ENCODE measurements around the gene VWA2. TPM values are rescaled to one million over a fixed set of nuclear protein-coding genes. Genes with fewer than 3 reads are reported as not detected.

VWA2 gene
- total RNA-seq, 1 experiment from 2014 or later, result not detected

DNA sequence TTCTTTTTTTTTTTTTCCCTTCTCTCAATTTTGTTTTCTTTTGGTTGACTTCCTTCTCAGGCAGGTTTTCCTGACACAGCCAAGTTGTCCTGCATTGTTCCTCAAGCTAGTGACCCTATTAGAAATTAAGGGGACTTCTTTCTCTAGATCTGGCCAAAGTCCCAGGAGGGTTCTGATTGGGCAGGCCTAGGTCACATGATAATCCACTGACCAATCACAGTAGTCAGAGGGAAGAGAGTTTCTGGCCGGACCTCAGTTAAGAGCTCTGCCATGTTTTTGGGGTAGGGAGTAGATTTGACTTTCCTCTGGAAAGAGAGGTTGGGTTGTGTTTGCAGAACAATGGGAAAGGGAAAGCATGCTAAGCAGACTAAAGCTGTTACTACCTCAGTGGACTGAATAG lies 16.2 kb downstream of the VWA2 start:
- CTCF ChIA-PET, result interaction anchor here (0.7 to 1.2 kb wide), 2 partner anchors 75 to 77 kb away, joined by 3 to 4 read pairs; no protein-coding TSS in a partner anchor
- no peak overlapping the region for H3K4me3 Mint-ChIP-seq (ENCODE audit: unreplicated experiment)
- no peak for DNase-seq (ENCODE audit: unreplicated experiment)
- no peak overlapping the region for H3K27ac Mint-ChIP-seq (ENCODE audit: low read depth, unreplicated experiment)
- no peaks in the 10 kb centered on the region for H3K36me3 Mint-ChIP-seq (ENCODE audit: insufficient read depth, unreplicated experiment)
- H3K27me3 Mint-ChIP-seq (ENCODE audit: insufficient read depth, unreplicated experiment), result no peaks in the 10 kb centered on the region
- no peaks in the 10 kb centered on the region for H3K9me3 Mint-ChIP-seq (ENCODE audit: unreplicated experiment)
- peaks cover 4% of the 10 kb centered on the region for H3K4me1 Mint-ChIP-seq (ENCODE audit: insufficient read depth, unreplicated experiment)
- TF ChIP-seq, protein P1, sequence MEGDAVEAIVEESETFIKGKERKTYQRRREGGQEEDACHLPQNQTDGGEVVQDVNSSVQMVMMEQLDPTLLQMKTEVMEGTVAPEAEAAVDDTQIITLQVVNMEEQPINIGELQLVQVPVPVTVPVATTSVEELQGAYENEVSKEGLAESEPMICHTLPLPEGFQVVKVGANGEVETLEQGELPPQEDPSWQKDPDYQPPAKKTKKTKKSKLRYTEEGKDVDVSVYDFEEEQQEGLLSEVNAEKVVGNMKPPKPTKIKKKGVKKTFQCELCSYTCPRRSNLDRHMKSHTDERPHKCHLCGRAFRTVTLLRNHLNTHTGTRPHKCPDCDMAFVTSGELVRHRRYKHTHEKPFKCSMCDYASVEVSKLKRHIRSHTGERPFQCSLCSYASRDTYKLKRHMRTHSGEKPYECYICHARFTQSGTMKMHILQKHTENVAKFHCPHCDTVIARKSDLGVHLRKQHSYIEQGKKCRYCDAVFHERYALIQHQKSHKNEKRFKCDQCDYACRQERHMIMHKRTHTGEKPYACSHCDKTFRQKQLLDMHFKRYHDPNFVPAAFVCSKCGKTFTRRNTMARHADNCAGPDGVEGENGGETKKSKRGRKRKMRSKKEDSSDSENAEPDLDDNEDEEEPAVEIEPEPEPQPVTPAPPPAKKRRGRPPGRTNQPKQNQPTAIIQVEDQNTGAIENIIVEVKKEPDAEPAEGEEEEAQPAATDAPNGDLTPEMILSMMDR (IDR thresholded peaks at IDR 0.05; ENCODE audit: unreplicated experiment), result no peak
- BruUV-seq (replicated peaks), result no TSS peak
- POLR2A ChIA-PET, result no interaction called here
- intact Hi-C loops (cut with micrococcal nuclease), result no loop called here

DNA sequence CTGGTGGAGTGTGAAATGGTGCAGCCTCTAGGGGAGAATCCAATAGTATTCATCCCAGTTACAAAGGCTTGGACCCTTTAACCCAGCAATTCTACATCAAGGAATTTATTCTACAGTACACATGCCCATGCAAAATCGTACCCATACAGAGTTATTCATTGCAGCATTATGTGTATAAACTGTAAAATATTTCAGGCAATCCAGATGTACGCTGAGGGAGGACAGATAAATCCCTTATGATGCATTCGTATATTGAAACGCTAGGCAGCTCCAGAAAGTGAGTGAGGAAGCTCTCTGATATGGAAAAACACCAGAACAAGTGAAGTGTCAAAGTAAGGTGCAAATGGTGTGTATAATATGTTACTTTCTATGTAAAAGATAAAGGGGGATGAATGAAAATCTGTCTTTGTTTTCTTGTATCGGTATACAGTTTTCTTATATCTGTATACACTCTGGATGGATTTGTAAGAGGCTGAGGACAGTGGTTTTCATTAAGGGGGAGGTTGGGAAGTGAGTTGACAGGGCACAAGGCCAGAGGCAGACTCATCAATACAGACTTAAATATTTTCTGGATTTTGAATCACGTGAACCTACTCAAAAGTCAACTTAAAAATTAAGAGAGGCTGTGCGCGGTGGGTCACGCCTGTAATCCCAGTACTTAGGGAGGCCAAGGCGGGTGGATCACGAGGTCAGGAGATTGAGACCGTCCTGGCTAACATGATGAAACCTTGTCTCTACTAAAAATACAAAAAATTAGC lies 17.1 kb downstream of the VWA2 start:
- BruUV-seq (replicated peaks), result no TSS peak
- CTCF ChIA-PET, result interaction anchor here (0.6 to 1.2 kb wide), 2 partner anchors 8 to 78 kb away, joined by 3 to 4 read pairs; no protein-coding TSS in a partner anchor
- intact Hi-C loops (cut with micrococcal nuclease), result no loop called here
- Mint-ChIP-seq H3K27ac (ENCODE audit: low read depth, unreplicated experiment) (no peak overlapping the region), H3K9me3 (ENCODE audit: unreplicated experiment) (no peaks in the 10 kb centered on the region), H3K27me3 (ENCODE audit: insufficient read depth, unreplicated experiment) (no peaks in the 10 kb centered on the region), H3K36me3 (ENCODE audit: insufficient read depth, unreplicated experiment) (no peaks in the 10 kb centered on the region), H3K4me1 (ENCODE audit: insufficient read depth, unreplicated experiment) (peaks cover 10% of the 10 kb centered on the region), H3K4me3 (ENCODE audit: unreplicated experiment) (no peak overlapping the region)
- POLR2A ChIA-PET, result no interaction called here
- no peak for DNase-seq (ENCODE audit: unreplicated experiment)
- TF ChIP-seq, protein P1 (IDR thresholded peaks at IDR 0.05; ENCODE audit: unreplicated experiment), result no peak

DNA sequence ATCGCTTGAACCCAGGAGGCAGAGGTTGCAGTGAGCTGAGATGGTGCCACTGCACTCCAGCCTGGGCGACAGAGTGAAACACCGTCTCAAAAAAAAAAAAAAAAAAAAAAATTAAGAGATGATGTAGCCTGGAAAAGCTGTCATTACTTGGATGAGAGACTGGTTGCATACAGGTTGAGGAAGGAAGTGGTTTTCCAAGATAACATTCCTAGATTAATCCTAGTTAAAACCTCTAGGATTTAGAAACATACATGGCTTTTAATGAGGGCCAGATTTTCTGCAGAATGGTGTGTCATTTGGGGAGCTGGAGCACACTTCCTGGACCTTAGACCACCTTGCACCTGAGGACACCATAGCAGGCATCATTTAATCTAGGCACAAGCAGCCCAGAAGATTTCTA lies 17.8 kb downstream of the VWA2 start:
- no peak overlapping the region for H3K4me3 Mint-ChIP-seq (ENCODE audit: unreplicated experiment)
- no peak overlapping the region for H3K27ac Mint-ChIP-seq (ENCODE audit: low read depth, unreplicated experiment)
- intact Hi-C loops (cut with micrococcal nuclease), result no loop called here
- ChIA-PET CTCF (interaction anchor here (0.6 kb wide), 1 partner anchor 9 kb away, joined by 3 read pairs; no protein-coding TSS in a partner anchor), POLR2A (no interaction called here)
- no TSS peak for BruUV-seq (replicated peaks)
- H3K36me3 Mint-ChIP-seq (ENCODE audit: insufficient read depth, unreplicated experiment), result no peaks in the 10 kb centered on the region
- TF ChIP-seq, protein P1 (IDR thresholded peaks at IDR 0.05; ENCODE audit: unreplicated experiment), result no peak
- H3K27me3 Mint-ChIP-seq (ENCODE audit: insufficient read depth, unreplicated experiment), result no peaks in the 10 kb centered on the region
- no peaks in the 10 kb centered on the region for H3K9me3 Mint-ChIP-seq (ENCODE audit: unreplicated experiment)
- DNase-seq (ENCODE audit: unreplicated experiment), result no peak
- peaks cover 13% of the 10 kb centered on the region for H3K4me1 Mint-ChIP-seq (ENCODE audit: insufficient read depth, unreplicated experiment)

DNA sequence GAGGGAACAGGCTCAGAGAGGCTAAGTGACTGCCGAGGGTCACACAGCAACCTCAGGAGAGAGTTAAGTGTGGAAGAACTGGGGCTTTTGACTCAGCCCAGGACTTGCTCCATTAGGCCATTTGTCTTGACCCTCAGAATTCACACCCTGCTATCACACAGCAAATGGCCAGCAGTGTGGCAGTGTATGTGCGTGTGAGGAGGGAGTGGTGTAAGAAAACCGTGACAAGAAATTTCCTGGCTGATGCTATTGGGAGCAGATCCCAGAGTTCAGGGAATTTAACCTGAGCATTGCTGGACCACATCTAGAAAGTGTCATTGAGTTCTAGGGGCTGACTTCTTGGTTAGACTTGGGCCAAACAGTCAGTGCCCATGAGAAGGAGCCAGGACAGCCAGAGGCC lies 18.4 kb downstream of the VWA2 start:
- no peaks in the 10 kb centered on the region for H3K9me3 Mint-ChIP-seq (ENCODE audit: unreplicated experiment)
- TF ChIP-seq, protein P1 (IDR thresholded peaks at IDR 0.05; ENCODE audit: unreplicated experiment), result no peak
- H3K4me1 Mint-ChIP-seq (ENCODE audit: insufficient read depth, unreplicated experiment), result peaks cover 13% of the 10 kb centered on the region
- H3K4me3 Mint-ChIP-seq (ENCODE audit: unreplicated experiment), result no peak overlapping the region
- no peaks in the 10 kb centered on the region for H3K36me3 Mint-ChIP-seq (ENCODE audit: insufficient read depth, unreplicated experiment)
- H3K27ac Mint-ChIP-seq (ENCODE audit: low read depth, unreplicated experiment), result no peak overlapping the region
- intact Hi-C loops (cut with micrococcal nuclease), result no loop called here
- ChIA-PET CTCF (interaction anchor here (0.5 to 1.2 kb wide), 2 partner anchors 14 to 1608 kb away, joined by 3 to 4 read pairs; no protein-coding TSS in a partner anchor), POLR2A (interaction anchor here (1.2 kb wide), 1 partner anchor 14 kb away, joined by 3 read pairs; no protein-coding TSS in a partner anchor)
- DNase-seq (ENCODE audit: unreplicated experiment), result no peak
- H3K27me3 Mint-ChIP-seq (ENCODE audit: insufficient read depth, unreplicated experiment), result no peaks in the 10 kb centered on the region
- BruUV-seq (replicated peaks), result no TSS peak
